Measurements from ENCODE around the gene SLC25A21. TPM values are rescaled to one million over a fixed set of nuclear protein-coding genes. Genes with fewer than 3 reads are reported as not detected.
A peak's percentile ranks its signal among the peaks of the same experiment; 100 is the strongest.

The SLC25A21 gene
- polyA plus RNA-seq, 1 experiment: 1.5 TPM

- Histone ChIP-seq H3K27ac (ENCODE audit: low read depth, low read length) (no peak overlapping the region), H3K4me3 (ENCODE audit: low read depth, low read length) (no peak overlapping the region), H3K9me3 (ENCODE audit: control insufficient read depth, insufficient read depth, low read length) (no peaks in the 10 kb centered on the region), H3K27me3 (ENCODE audit: control insufficient read depth, insufficient read depth, low read length) (no peaks in the 10 kb centered on the region)
- no peak for TF ChIP-seq CTCF (IDR thresholded peaks at IDR 0.05; ENCODE audit: low read depth, low read length)
- ChIA-PET POLR2A (no interaction called here), CTCF (no interaction called here)
- no peak for DNase-seq (ENCODE audit: low read depth, low spot score)
Measured at GRCh38 chr14:36785511-36785910, 386.9 kb downstream of the SLC25A21 start.

- H3K9me3 ChIP-seq (ENCODE audit: control insufficient read depth, insufficient read depth, low read length): no peaks in the 10 kb centered on the region
- TF ChIP-seq CTCF (IDR thresholded peaks at IDR 0.05; ENCODE audit: low read depth, low read length): no peak
- CTCF ChIA-PET: no interaction called here
- H3K27me3 ChIP-seq (ENCODE audit: control insufficient read depth, insufficient read depth, low read length): no peaks in the 10 kb centered on the region
- no peak overlapping the region for H3K27ac ChIP-seq (ENCODE audit: low read depth, low read length)
- no peak for DNase-seq (ENCODE audit: low read depth, low spot score)
- POLR2A ChIA-PET: no interaction called here
- no peak overlapping the region for H3K4me3 ChIP-seq (ENCODE audit: low read depth, low read length)
Measured at GRCh38 chr14:36784541-36784940, 387.9 kb downstream of the SLC25A21 start.

- POLR2A ChIA-PET: no interaction called here
- Histone ChIP-seq H3K4me3 (ENCODE audit: low read depth, low read length) (no peak overlapping the region), H3K27ac (ENCODE audit: low read depth, low read length) (no peak overlapping the region), H3K27me3 (ENCODE audit: control insufficient read depth, insufficient read depth, low read length) (no peaks in the 10 kb centered on the region), H3K9me3 (ENCODE audit: control insufficient read depth, insufficient read depth, low read length) (no peaks in the 10 kb centered on the region)
- CTCF ChIA-PET: no interaction called here
- no peak for DNase-seq (ENCODE audit: low read depth, low spot score)
- no peak for TF ChIP-seq CTCF (IDR thresholded peaks at IDR 0.05; ENCODE audit: low read depth, low read length)
Measured at GRCh38 chr14:36781897-36782296, 390.5 kb downstream of the SLC25A21 start.

- DNase-seq (ENCODE audit: low read depth, low spot score): no peak
- ChIA-PET CTCF (no interaction called here), POLR2A (no interaction called here)
- Histone ChIP-seq H3K9me3 (ENCODE audit: control insufficient read depth, insufficient read depth, low read length) (no peaks in the 10 kb centered on the region), H3K27me3 (ENCODE audit: control insufficient read depth, insufficient read depth, low read length) (no peaks in the 10 kb centered on the region), H3K4me3 (ENCODE audit: low read depth, low read length) (no peak overlapping the region), H3K27ac (ENCODE audit: low read depth, low read length) (no peak overlapping the region)
- TF ChIP-seq CTCF (IDR thresholded peaks at IDR 0.05; ENCODE audit: low read depth, low read length): no peak
Measured at GRCh38 chr14:36773558-36773957, 398.8 kb downstream of the SLC25A21 start.

- TF ChIP-seq CTCF (IDR thresholded peaks at IDR 0.05; ENCODE audit: low read depth, low read length): peak; percentile 10; the same call in 1 of the 2 replicates
- H3K27ac ChIP-seq (ENCODE audit: low read depth, low read length): no peak overlapping the region
- no peaks in the 10 kb centered on the region for H3K9me3 ChIP-seq (ENCODE audit: control insufficient read depth, insufficient read depth, low read length)
- POLR2A ChIA-PET: no interaction called here
- CTCF ChIA-PET: no interaction called here
- H3K27me3 ChIP-seq (ENCODE audit: control insufficient read depth, insufficient read depth, low read length): no peaks in the 10 kb centered on the region
- no peak overlapping the region for H3K4me3 ChIP-seq (ENCODE audit: low read depth, low read length)
- no peak for DNase-seq (ENCODE audit: low read depth, low spot score)
Measured at GRCh38 chr14:36773136-36773540, 399.3 kb downstream of the SLC25A21 start.
